GOT3 (cell line): ENCODE data around the gene ADGRD1.
"Not testable (repeated sequence)": the region's sequence is repeated elsewhere in the genome, so short reads cannot be mapped to it uniquely, and the experiment has no call there.

ENCODE experiments used
- DNase-seq: peaks from one replicate; lab custom pipeline; 2025; ENCODE audit warnings: mixed read lengths; lab: John Stamatoyannopoulos, UW

Gene ADGRD1

GRCh38 chr12:131119345-131119744, 165.6 kb downstream of the ADGRD1 start:
- not testable (repeated sequence) for DNase-seq

- no peak for DNase-seq
Observed at GRCh38 chr12:131119936-131120335, 166.2 kb downstream of the ADGRD1 start.

- no peak for DNase-seq
Observed at GRCh38 chr12:131120831-131121271, 167.1 kb downstream of the ADGRD1 start.

GRCh38 chr12:131121705-131122405, 168.1 kb downstream of the ADGRD1 start:
- no peak for DNase-seq

GRCh38 chr12:131122631-131123030, 168.9 kb downstream of the ADGRD1 start:
- no peak for DNase-seq

- no peak for DNase-seq
Observed at GRCh38 chr12:131123817-131124216, 170.1 kb downstream of the ADGRD1 start.

- no peak for DNase-seq
Observed at GRCh38 chr12:131124487-131125280, 171.0 kb downstream of the ADGRD1 start.

- DNase-seq, result no peak
Observed at GRCh38 chr12:131126662-131127173, 173.0 kb downstream of the ADGRD1 start.

GRCh38 chr12:131128556-131128955, 174.8 kb downstream of the ADGRD1 start:
- no peak for DNase-seq

GRCh38 chr12:131128966-131129619, 175.4 kb downstream of the ADGRD1 start:
- DNase-seq, result not testable (repeated sequence)

- no peak for DNase-seq
Observed at GRCh38 chr12:131129839-131130238, 176.1 kb downstream of the ADGRD1 start.

- DNase-seq, result no peak
Observed at GRCh38 chr12:131130311-131130911, 176.7 kb downstream of the ADGRD1 start.

GRCh38 chr12:131131077-131131807, 177.5 kb downstream of the ADGRD1 start:
- DNase-seq, result no peak

GRCh38 chr12:131131808-131132117, 178.1 kb downstream of the ADGRD1 start:
- DNase-seq, result no peak

GRCh38 chr12:131132118-131132892, 178.6 kb downstream of the ADGRD1 start:
- no peak for DNase-seq

GRCh38 chr12:131133015-131133905, 179.6 kb downstream of the ADGRD1 start:
- DNase-seq, result no peak

- no peak for DNase-seq
Observed at GRCh38 chr12:131133994-131134393, 180.3 kb downstream of the ADGRD1 start.

- no peak for DNase-seq
Observed at GRCh38 chr12:131134523-131135310, 181.0 kb downstream of the ADGRD1 start.

- DNase-seq, result no peak
Observed at GRCh38 chr12:131135311-131135785, 181.6 kb downstream of the ADGRD1 start.
